Measurements from ENCODE around the gene CYP4B1.

CYP4B1 gene

GRCh38 chr1:46807046-46807972 lies 8.5 kb downstream of the CYP4B1 start:
- H4K20me1 ChIP-seq (ENCODE audit: insufficient read depth), result no peaks in the 10 kb centered on the region
- TF ChIP-seq CTCF (conservative IDR thresholded peaks at IDR 0.05; ENCODE audit: low read depth, low read length), result no peak
- no peaks in the 10 kb centered on the region for H3K36me3 ChIP-seq (ENCODE audit: insufficient read depth)
- H3K27ac ChIP-seq, result no peak overlapping the region
- no peak overlapping the region for H2AFZ ChIP-seq (ENCODE audit: low read depth)
- no peak overlapping the region for H3K4me3 ChIP-seq (IDR thresholded peaks at IDR 0.05; ENCODE audit: insufficient read depth, low read depth, low read length)
- peaks cover 25% of the 10 kb centered on the region for H3K4me1 ChIP-seq (ENCODE audit: low read depth, poor library complexity, severe bottlenecking)
- no peak overlapping the region for H3K9ac ChIP-seq
- no peak overlapping the region for H3K4me2 ChIP-seq
- no peaks in the 10 kb centered on the region for H3K79me2 ChIP-seq (ENCODE audit: insufficient read depth, low read depth)
- no peaks in the 10 kb centered on the region for H3K27me3 ChIP-seq (ENCODE audit: insufficient read depth, low read depth)

GRCh38 chr1:46809071-46809470 lies 10.2 kb downstream of the CYP4B1 start:
- Histone ChIP-seq H3K9ac (no peak overlapping the region), H3K27me3 (ENCODE audit: insufficient read depth, low read depth) (no peaks in the 10 kb centered on the region), H3K79me2 (ENCODE audit: insufficient read depth, low read depth) (no peaks in the 10 kb centered on the region), H3K4me3 (IDR thresholded peaks at IDR 0.05; ENCODE audit: insufficient read depth, low read depth, low read length) (no peak overlapping the region), H3K4me1 (ENCODE audit: low read depth, poor library complexity, severe bottlenecking) (peaks cover 17% of the 10 kb centered on the region), H3K4me2 (no peak overlapping the region), H3K36me3 (ENCODE audit: insufficient read depth) (no peaks in the 10 kb centered on the region), H4K20me1 (ENCODE audit: insufficient read depth) (no peaks in the 10 kb centered on the region), H2AFZ (ENCODE audit: low read depth) (no peak overlapping the region), H3K27ac (no peak overlapping the region)
- TF ChIP-seq CTCF (conservative IDR thresholded peaks at IDR 0.05; ENCODE audit: low read depth, low read length), result no peak

DNA sequence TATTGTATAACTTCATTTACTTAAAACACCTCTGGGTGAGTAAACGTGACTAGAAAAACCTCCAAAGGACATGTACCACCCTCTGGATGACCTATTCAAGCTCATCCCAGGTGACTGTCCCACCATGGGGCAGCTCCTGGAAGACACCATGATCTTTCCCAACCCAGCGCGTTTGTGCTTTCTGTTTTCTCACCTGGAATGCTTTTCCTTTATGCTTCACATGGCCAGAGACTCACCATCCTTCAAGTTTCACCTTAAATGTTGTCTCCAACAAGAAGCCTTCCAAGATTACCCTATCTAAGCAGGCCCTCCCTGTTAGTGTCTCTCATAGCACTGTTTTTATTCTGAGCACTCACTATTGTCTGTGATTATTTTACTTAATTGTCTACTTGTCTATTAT lies 11.1 kb downstream of the CYP4B1 start:
- no peak overlapping the region for H3K4me2 ChIP-seq
- H3K4me3 ChIP-seq (IDR thresholded peaks at IDR 0.05; ENCODE audit: insufficient read depth, low read depth, low read length), result no peak overlapping the region
- no peaks in the 10 kb centered on the region for H3K27me3 ChIP-seq (ENCODE audit: insufficient read depth, low read depth)
- H4K20me1 ChIP-seq (ENCODE audit: insufficient read depth), result no peaks in the 10 kb centered on the region
- H3K9ac ChIP-seq, result no peak overlapping the region
- no peak overlapping the region for H3K27ac ChIP-seq
- no peaks in the 10 kb centered on the region for H3K79me2 ChIP-seq (ENCODE audit: insufficient read depth, low read depth)
- TF ChIP-seq CTCF (conservative IDR thresholded peaks at IDR 0.05; ENCODE audit: low read depth, low read length), result no peak
- no peaks in the 10 kb centered on the region for H3K36me3 ChIP-seq (ENCODE audit: insufficient read depth)
- H2AFZ ChIP-seq (ENCODE audit: low read depth), result no peak overlapping the region
- peaks cover 8% of the 10 kb centered on the region for H3K4me1 ChIP-seq (ENCODE audit: low read depth, poor library complexity, severe bottlenecking)

DNA sequence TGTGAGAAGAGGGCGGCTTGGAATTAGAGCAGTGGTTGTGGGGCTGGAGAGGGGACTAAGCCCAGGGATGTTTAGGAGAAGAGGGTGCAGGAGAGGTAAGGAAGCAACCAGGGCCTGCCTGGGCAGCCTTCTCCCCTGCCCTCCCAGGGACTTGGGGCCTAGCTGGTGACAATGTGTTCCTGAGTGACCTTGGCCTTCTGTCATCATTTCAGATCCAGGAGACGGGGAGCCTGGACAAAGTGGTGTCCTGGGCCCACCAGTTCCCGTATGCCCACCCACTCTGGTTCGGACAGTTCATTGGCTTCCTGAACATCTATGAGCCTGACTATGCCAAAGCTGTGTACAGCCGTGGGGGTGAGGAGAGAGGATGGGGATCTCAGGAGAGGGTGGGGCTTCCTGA lies 11.8 kb downstream of the CYP4B1 start:
- Histone ChIP-seq H3K79me2 (ENCODE audit: insufficient read depth, low read depth) (no peaks in the 10 kb centered on the region), H4K20me1 (ENCODE audit: insufficient read depth) (no peaks in the 10 kb centered on the region), H3K4me3 (IDR thresholded peaks at IDR 0.05; ENCODE audit: insufficient read depth, low read depth, low read length) (no peak overlapping the region), H3K4me1 (ENCODE audit: low read depth, poor library complexity, severe bottlenecking) (peaks cover 1% of the 10 kb centered on the region), H3K27ac (no peak overlapping the region), H3K27me3 (ENCODE audit: insufficient read depth, low read depth) (no peaks in the 10 kb centered on the region), H3K4me2 (no peak overlapping the region), H3K36me3 (ENCODE audit: insufficient read depth) (no peaks in the 10 kb centered on the region), H2AFZ (ENCODE audit: low read depth) (no peak overlapping the region), H3K9ac (no peak overlapping the region)
- no peak for TF ChIP-seq CTCF (conservative IDR thresholded peaks at IDR 0.05; ENCODE audit: low read depth, low read length)

All from KMS-11 (cell line).